Stimulated activated CD4-positive, alpha-beta T cell treated with anti-CD3 and anti-CD28 coated beads, TNF-alpha, amount 100 ng/mL, for 4 hours (primary cell): ENCODE data around the gene PAPPA.

Source experiments
- DNase-seq, 3 experiments: peaks; one replicate each; pipeline ENCODE4 v3.0.0-alpha.2; 2020; ENCODE audit warnings: low read depth in 3 of 3

The PAPPA gene

DNA sequence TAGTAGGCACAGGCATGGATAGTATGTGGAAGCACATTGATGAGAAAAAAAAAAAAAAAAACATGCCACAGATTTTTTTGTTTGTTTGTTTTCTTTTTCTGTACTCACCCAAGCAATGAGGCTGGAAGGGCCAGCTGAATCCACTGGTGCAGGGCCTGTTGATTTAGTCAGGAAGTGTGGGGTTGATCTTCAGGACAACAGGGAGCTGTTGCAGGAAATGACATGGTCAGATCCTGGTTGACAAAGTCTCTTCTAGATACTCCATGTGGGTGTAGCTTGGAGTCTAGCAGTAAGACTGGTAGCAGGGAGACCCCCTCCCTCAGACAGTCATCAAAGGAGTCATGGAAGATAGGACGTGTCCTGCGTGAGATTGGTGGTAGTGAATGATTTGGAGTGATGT lies 191.8 kb downstream of the PAPPA start:
- DNase-seq = no peak

GRCh38 chr9:116345817-116346216 lies 192.2 kb downstream of the PAPPA start:
- no peak for DNase-seq

GRCh38 chr9:116349684-116350083 lies 196.1 kb downstream of the PAPPA start:
- DNase-seq = no peak

DNA sequence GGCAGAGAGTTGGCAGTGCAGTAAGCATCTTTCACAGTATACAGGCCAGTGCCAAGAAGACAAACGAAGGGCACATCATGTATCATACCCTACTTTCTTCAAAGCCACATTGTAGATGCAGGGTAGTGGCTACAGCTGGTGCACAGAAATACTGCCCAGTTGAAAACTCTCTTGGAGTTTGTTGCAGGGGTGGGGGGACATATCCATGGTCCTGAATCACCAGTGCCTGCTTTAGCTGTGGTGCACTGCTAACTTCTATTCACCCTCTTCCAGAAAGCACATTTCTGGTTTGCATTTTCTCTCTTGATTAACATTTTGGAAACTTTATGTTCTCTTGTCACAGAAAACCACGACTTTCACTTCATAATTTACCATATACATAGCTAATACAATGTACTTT lies 196.6 kb downstream of the PAPPA start:
- no peak for DNase-seq

GRCh38 chr9:116352958-116353357 lies 199.4 kb downstream of the PAPPA start:
- DNase-seq = no peak

- no peak for DNase-seq
These were observed 201.7 kb downstream of the PAPPA start for GRCh38 chr9:116355153-116355921.

GRCh38 chr9:116358251-116358650 lies 204.7 kb downstream of the PAPPA start:
- DNase-seq = no peak

GRCh38 chr9:116360016-116360415 lies 206.4 kb downstream of the PAPPA start:
- DNase-seq = no peak

DNA sequence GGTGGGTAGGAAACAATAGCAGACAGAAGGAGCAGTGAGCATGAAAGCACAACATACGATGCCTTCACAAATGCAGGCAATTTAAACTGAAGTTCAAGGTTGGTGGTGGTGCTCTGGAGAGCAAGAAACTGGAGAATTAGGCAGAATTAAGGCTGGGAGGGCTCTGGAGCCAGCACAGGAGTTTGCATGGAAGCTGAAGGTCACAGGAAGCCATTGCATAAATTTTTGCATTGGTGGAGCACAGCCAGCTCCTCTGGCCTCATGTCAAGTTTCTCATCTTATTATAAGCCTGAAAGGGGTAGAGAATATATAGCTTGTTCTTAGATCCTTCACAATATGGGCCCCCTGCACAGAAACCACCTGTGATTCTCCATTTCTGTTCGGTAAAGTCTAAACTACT lies 207.4 kb downstream of the PAPPA start:
- DNase-seq = no peak

DNA sequence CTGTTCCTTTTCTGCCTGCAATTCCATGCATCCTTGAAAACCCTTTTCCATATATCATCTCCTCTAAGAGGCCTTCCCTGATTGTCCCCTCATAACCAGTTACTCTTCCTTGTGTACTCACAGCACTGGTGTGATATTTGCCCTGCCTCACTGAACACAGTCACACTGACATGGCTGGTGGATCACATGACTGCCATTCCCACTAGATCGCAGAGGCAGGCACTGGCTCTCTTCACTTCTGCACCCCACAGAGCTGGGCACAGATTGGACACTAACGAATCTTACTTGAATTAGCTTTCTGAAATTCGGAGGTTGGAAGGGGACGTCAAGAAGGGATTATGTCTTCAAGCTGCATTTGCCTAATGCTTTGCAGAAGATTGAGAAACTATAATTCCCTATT lies 208.0 kb downstream of the PAPPA start:
- DNase-seq = no peak

DNA sequence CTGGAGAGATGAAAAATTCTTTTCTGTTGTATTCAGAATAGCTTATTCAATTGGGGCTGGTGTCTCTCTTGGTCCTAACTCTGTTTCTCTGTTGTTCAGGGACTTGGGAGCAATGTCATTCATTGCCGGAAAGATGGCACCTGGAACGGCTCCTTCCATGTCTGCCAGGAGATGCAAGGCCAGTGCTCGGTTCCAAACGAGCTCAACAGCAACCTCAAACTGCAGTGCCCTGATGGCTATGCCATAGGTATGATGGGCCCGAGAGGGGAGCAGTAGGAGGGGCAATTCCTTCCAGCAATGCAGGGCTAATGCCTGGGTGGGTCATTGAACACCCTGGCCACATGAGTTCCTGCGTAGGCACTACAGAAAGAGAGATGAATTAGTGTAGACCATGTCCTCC lies 208.9 kb downstream of the PAPPA start:
- no peak for DNase-seq

DNA sequence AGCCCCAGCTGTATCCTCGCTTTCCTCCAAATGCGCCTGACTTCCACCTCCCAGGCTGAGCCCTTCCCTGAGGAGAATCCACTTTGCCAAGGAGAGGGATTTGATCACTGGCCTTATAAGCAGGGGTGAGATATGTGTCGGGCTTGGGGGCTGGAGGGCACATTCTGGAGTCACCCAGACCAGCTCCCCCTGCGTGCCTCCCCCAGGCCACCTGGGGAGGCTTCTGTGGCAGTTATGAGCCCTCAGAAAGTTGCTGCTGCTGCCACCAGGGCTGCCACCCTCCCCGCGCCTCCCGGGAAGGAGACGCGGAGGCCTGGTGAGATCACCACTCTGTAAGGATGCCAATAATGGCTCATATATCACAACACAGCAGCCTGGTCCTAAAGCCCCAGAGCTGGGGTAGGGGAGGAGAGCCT lies 211.5 kb downstream of the PAPPA start:
- no peak for DNase-seq

- DNase-seq = no peak
These were observed 212.7 kb downstream of the PAPPA start for GRCh38 chr9:116366241-116366640.

DNA sequence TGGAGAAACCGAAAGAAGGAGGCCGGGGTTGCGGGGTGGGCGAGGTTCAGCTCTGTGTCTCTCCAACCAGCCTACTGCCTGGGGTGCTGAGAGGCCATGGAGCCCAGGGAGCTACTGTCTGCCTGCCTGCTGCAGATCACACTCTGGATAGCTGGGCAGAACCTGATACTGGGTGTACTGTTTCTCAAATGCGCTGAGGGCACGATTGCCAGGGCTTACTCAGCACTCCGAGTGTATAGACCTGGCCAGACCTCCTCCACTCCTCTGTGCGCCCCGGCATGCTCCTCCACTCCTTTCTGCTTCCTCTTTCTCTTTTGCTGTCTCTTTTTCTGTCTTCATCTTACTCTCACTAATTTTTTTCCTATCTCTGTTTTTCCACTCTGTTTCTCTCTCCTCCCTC lies 215.1 kb downstream of the PAPPA start:
- no peak for DNase-seq

GRCh38 chr9:116369706-116370105 lies 216.1 kb downstream of the PAPPA start:
- no peak for DNase-seq

DNA sequence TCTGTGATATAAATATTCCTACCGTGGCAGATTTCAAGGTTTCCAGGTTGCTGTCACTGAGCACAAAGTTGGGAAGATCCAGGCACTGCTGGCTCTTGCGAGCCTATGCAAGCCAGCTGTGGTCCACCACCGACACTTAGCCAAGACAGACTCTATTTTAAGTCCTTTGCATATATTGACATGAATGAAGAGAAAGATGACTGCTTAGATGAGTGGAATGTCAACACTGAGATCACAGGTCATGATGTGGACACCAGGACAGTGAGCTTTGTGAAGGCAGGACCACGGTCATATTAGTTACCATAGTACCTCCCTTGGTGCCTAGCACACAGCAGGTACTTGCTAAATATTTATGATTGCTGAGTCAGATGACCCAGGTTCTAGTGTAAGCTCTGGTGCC lies 217.0 kb downstream of the PAPPA start:
- no peak for DNase-seq

DNA sequence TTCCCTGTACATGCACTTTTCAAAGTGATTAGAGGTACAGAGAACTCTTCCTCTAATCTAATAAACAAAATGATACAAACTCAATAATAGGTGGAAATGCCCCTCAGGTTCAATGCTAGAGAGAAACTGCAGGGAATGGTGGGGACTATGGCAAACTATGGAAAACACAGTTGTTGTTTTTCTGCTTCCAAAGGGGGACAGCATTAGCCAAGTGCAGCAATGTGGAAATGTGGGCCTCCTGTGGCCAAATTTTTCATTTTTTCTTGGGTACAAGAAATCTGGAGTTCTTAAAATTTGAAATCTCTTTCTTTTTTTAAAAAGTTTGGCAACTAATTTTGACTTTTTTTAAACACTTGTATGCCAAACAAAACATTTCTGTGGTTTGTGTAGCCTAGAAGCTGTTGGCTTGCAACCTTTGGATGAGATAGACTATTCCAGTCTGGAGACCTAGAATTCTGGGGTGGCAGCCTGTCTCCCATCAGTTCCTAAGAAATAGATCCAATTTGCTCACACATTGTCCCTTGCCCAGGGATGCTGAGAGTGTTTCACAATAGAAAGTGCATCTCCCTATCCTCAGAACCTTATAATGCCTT lies 218.6 kb downstream of the PAPPA start:
- DNase-seq = no peak

GRCh38 chr9:116372786-116373185 lies 219.2 kb downstream of the PAPPA start:
- DNase-seq = no peak

GRCh38 chr9:116377179-116377798 lies 223.7 kb downstream of the PAPPA start:
- DNase-seq = no peak

DNA sequence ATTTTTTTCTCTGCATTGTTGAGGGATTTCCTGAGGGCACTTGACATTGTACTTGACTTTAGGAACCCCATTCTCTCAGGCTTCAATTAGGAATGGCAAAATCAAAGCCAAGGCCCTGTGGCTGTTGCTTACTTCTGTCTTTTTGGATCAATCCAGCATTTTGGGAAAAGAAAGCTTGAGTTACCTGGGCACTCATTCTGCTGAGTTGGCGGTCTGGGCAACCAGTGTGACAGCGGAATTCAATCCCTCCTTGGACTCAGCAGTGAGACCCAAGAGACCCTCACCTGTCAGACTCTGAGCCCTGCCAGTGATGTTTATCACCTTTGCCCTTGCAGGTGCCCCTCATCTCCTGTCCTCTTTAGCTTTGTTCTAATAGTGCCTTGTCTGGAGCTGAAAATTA lies 225.3 kb downstream of the PAPPA start:
- DNase-seq = no peak

- DNase-seq = no peak
These were observed 226.2 kb downstream of the PAPPA start for GRCh38 chr9:116379821-116380220.

DNA sequence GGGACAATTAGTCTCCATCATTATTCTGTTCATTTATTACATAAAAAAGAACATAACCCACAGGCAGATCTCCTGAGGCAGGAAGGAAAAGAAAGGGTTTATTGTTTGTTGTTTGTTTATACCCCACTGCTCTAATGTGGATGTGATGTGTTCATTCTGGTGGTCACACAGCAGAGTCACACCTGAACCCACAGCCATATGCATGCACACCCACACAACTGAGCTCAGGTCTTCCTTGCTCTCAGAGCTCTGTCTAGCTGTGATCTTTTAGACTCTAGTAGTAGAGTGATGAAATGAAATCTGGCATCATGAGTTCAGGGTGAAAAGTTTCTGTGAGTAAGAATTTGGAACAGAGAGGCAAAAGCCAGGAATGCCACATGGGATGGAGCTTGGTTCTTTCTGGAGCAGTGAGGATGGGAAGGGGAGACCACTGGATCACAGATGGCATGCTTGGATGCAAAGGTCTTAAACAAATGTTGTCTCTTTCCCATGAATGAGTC lies 227.0 kb downstream of the PAPPA start:
- no peak for DNase-seq

GRCh38 chr9:116381350-116381749 lies 227.8 kb downstream of the PAPPA start:
- DNase-seq = no peak
